Suprapubic skin (tissue), 4 donors: ENCODE results near the gene RBP5. TPM values are rescaled to one million over a fixed set of nuclear protein-coding genes. Genes with fewer than 3 reads are reported as not detected.
A peak's percentile ranks its signal among the peaks of the same experiment; 100 is the strongest.

Experiments
- DNase-seq, 2 donors: peaks; one replicate each; pipeline ENCODE4 v3.0.0-alpha.2; 2019; ENCODE audit warnings: low spot score in 2 of 2
- H3K27ac ChIP-seq: fragments of 200-600 bp; sonication (generic); one replicate; pipeline ENCODE4 v1.5.1; 2019
- H3K27me3 ChIP-seq: fragments of 200-600 bp; sonication (generic); one replicate; pipeline ENCODE4 v1.5.1; 2019
- H3K36me3 ChIP-seq: fragments of 200-600 bp; sonication (generic); one replicate; pipeline ENCODE4 v1.5.1; 2019
- H3K4me1 ChIP-seq: fragments of 200-600 bp; sonication (generic); one replicate; pipeline ENCODE4 v1.5.1; 2019
- H3K4me3 ChIP-seq: fragments of 200-600 bp; sonication (generic); one replicate; pipeline ENCODE4 v1.5.1; 2019; ENCODE audit warnings: mild to moderate bottlenecking
- H3K9me3 ChIP-seq: fragments of 200-600 bp; sonication (generic); one replicate; pipeline ENCODE4 v1.5.1; 2019
- CTCF ChIP-seq, 2 donors: fragments of 200-600 bp in 1 of 2; fragments of 450-650 bp in 1 of 2; sonication (generic) in 1 of 2; IDR thresholded peaks; one replicate each; pipeline ENCODE4 v1.5.1; 2016 to 2019; ENCODE audit warnings: antibody characterized with exemption in 2 of 2, mild to moderate bottlenecking in 1 of 2, moderate library complexity in 1 of 2
- EP300 ChIP-seq: sonication (generic); formaldehyde crosslinking; IDR thresholded peaks from one replicate; pipeline ENCODE4 v1.6.1; 2017; ENCODE audit warnings: antibody characterized with exemption
- POLR2A ChIP-seq, 2 donors: fragments of 450-650 bp; IDR thresholded peaks; one replicate each; pipeline ENCODE4 v1.6.1; 2017; ENCODE audit warnings: antibody characterized with exemption in 2 of 2, mild to moderate bottlenecking in 2 of 2, moderate library complexity in 2 of 2
- POLR2AphosphoS5 ChIP-seq, 3 donors: sonication (generic); formaldehyde crosslinking; IDR thresholded peaks; one replicate each; pipeline ENCODE4 v1.6.1; 2017; ENCODE audit warnings: antibody characterized with exemption in 3 of 3
- WGBS: methylation state at CpG from one replicate; pipeline ENCODE4 v1.1.5; 2018; 5-methylcytosine and 5-hydroxymethylcytosine counted together
- total RNA-seq, 4 donors: library from RNA; depleted of rRNA; stranded (reverse); fragments of >200 nt; gene quantifications; one replicate each; pipeline ENCODE4 v1.1.0, GENCODE V29; 2016

RBP5 gene
- total RNA-seq, 4 donors from 2014 or later: 0.98 to 2.1 TPM; not detected in 2

GRCh38 chr12:7130701-7131501 lies 2.2 kb upstream of the RBP5 start:
- Histone ChIP-seq H3K4me1 (peaks cover 30% of the 10 kb centered on the region), H3K9me3 (no peaks in the 10 kb centered on the region), H3K36me3 (peaks cover 5% of the 10 kb centered on the region), H3K4me3 (peak overlapping the region; percentile 62), H3K27ac (peak overlapping the region; percentile 19), H3K27me3 (no peaks in the 10 kb centered on the region)
- 4% methylated on average over 32 of the region's 32 CpGs for WGBS
- TF ChIP-seq CTCF (IDR thresholded peaks at IDR 0.05) (no peak), EP300 (no peak), POLR2A (IDR thresholded peaks at IDR 0.05) (no peak), POLR2AphosphoS5 (IDR thresholded peaks at IDR 0.05) (no peak)
- no peak for DNase-seq

- WGBS: 1% methylated on average over 26 of the region's 40 CpGs
- Histone ChIP-seq H3K9me3 (no peaks in the 10 kb centered on the region), H3K27me3 (no peaks in the 10 kb centered on the region), H3K27ac (peak within 1 kb of the TSS; percentile 19), H3K36me3 (peaks cover 4% of the 10 kb centered on the region), H3K4me3 (peak within 1 kb of the TSS; percentile 62), H3K4me1 (peaks cover 30% of the 10 kb centered on the region)
- DNase-seq: peak; percentile 83 to 90
- TF ChIP-seq POLR2A (IDR thresholded peaks at IDR 0.05) (no peak), CTCF (IDR thresholded peaks at IDR 0.05) (no peak), EP300 (no peak), POLR2AphosphoS5 (IDR thresholded peaks at IDR 0.05) (no peak)
Measured at GRCh38 chr12:7129872-7130691, 1.4 kb upstream of the RBP5 start, which contains the start of gene CLSTN3. TSS of gene CLSTN3 (plus strand) at chr12:7130371. CDS start at chr12:7130649, 278 bp downstream.

GRCh38 chr12:7129287-7129871 lies 690 bp upstream of the RBP5 start:
- 4% methylated on average over 16 of the region's 19 CpGs for WGBS
- no peak overlapping the region for H3K27ac ChIP-seq

GRCh38 chr12:7127916-7128626 lies 618 bp downstream of the RBP5 start:
- Histone ChIP-seq H3K27me3 (no peaks in the 10 kb centered on the region), H3K4me3 (no peak overlapping the region), H3K36me3 (no peaks in the 10 kb centered on the region), H3K4me1 (peaks cover 30% of the 10 kb centered on the region), H3K27ac (no peak overlapping the region), H3K9me3 (no peaks in the 10 kb centered on the region)
- DNase-seq: no peak
- TF ChIP-seq POLR2A (IDR thresholded peaks at IDR 0.05) (no peak), POLR2AphosphoS5 (IDR thresholded peaks at IDR 0.05) (no peak), CTCF (IDR thresholded peaks at IDR 0.05) (no peak), EP300 (no peak)
- 89% methylated on average over 10 of the region's 17 CpGs for WGBS

More at GRCh38 chr12:7129287-7129871, 690 bp upstream of the RBP5 start:
- no peak for DNase-seq
- TF ChIP-seq POLR2A (IDR thresholded peaks at IDR 0.05) (no peak), POLR2AphosphoS5 (IDR thresholded peaks at IDR 0.05) (no peak), CTCF (IDR thresholded peaks at IDR 0.05) (no peak), EP300 (no peak)
- Histone ChIP-seq H3K4me1 (peaks cover 30% of the 10 kb centered on the region), H3K36me3 (peaks cover 4% of the 10 kb centered on the region), H3K27me3 (no peaks in the 10 kb centered on the region), H3K4me3 (peak overlapping the region; percentile 62), H3K9me3 (no peaks in the 10 kb centered on the region)
